HG03460 (cell line): ENCODE measurements around the gene DESI1.
A peak's percentile ranks its signal among the peaks of the same experiment; 100 is the strongest.
"Not testable (repeated sequence)": the region's sequence is repeated elsewhere in the genome, so short reads cannot be mapped to it uniquely, and the experiment has no call there.

ENCODE experiments used
- ATAC-seq: cut with Tn5 transposase; IDR thresholded peaks from one replicate; pipeline ENCODE4 v1.9.1; 2021; ENCODE audit not compliant: unreplicated experiment

DESI1 gene

DNA sequence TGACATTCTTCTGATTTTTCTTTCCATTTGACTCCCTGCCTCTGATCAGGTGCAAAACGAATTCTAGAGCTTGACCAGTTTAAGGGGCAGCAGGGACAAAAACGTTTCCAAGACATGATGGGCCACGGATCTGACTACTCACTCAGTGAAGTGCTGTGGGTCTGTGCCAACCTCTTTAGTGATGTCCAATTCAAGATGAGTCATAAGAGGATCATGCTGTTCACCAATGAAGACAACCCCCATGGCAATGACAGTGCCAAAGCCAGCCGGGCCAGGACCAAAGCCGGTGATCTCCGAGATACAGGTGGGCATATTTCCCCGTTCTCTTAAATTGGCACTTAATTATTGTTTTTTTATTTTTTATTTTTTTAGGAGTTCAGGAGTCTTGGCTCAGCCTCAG is 15.6 kb upstream of the DESI1 start:
- no peak for ATAC-seq

DNA sequence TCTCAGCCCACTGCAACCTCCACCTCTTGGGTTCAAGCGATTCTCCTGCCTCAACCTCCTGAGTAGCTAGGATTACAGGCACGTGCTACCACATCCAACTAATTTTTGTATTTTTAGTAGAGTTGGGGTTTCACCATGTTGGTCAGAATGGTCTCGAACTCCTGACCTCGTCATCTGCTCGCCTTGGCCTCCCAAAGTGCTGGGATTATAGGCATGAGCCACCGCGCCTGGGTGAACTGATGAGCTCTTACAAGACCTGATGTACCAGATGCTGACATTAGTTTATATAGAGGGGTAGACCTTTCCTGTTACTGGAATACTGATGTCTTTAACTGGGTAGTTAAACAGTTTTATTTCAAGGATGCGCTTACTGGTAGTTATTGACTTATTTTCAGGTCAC is 13.8 kb upstream of the DESI1 start:
- not testable (repeated sequence) for ATAC-seq

DNA sequence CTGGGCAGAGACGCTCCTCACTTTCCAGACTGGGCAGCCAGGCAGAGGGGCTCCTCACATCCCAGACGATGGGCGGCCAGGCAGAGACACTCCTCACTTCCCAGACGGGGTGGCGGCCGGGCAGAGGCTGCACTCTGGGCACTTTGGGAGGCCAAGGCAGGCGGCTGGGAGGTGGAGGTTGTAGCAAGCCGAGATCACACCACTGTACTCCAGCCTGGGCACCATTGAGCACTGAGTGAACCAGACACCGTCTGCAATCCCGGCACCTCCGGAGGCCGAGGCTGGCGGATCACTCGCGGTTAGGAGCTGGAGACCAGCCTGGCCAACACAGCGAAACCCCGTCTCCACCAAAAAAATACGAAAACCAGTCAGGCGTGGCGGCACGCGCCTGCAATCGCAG is 10.8 kb upstream of the DESI1 start:
- not testable (repeated sequence) for ATAC-seq

DNA sequence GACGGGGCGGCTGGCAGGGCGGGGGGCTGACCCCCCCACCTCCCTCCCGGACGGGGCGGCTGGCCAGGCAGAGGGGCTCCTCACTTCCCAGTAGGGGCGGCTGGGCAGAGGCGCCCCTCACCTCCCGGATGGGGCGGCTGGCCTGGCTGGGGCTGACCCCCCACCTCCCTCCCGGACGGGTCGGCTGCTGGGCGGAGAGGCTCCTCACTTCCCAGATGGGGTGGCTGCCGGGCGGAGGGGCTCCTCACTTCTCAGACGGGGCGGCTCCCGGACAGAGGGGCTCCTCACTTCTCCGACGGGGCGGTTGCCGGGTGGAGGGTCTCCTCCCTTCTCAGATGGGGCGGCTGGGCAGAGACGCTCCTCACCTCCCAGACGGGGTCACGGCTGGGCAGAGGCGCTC is 10.3 kb upstream of the DESI1 start:
- ATAC-seq: not testable (repeated sequence)

DNA sequence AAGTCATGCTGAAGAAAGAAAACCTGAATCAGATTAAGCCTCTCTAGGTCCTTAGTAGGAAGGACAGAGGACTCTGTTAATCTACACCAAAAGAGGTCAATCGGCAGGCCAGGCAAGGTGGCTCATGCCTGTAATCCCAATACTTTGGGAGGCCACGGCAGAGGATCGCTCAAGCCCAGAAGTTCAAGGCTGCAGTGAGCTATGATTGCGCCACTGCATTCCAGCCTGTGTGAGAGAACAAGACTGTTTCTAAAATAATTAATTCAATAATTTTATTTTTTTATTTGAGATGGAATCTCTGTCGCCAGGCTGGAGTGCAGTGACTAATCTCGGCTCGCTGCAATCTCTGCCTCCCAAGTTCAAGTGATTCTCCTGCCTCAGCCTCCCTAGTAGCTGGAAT is 4.7 kb upstream of the DESI1 start:
- ATAC-seq: no peak

DNA sequence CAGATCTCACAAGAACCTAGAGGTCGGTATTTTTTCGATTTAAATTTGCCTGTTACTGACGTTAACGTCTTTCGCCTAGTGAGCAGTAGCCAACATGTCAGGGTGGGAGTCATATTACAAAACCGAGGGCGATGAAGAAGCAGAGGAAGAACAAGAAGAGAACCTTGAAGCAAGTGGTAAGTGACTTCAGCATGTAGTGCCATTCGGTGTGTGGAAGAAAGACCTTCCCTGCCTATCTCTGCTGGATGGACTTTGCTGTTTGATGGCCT is 1.0 kb upstream of the DESI1 start:
- ATAC-seq: no peak

DNA sequence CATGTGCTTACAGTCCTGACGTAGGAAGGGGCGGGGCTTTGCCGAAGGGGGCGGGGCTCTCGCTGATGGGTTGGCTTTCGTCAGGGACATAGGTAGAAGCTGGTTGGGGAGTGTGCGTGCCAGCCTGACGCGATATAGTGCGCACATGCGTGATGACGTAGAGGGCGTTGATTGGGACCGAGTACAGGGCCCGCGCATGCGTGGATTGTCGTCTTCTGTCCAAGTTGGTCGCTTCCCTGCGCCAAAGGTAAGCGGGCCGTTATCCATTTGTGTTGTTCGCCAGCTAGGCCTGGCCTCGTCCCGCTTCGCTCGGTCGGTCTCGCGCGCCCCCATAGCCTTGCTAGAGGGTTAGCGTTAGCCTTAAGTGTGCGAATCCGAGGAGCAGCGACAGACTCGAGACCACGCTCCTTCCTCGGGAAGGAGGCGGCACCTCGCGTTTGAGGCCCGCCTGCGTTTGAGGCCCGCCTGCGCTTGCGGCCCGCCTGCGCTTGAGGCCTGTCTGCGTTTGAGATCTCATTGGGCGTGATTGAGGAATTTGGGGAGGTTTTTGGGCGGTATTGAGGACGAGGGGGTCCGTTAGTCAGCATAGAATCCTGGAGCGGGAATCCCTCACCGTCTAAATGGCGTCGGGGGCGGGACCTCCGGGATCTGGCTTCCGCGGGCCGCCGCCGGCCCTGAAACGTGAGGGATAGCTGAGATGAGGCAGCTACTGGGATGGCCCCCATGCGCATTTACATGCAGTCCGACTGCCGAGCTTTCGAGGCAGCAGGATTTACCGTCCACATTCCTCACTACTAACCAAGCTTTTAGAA is 462 bp upstream of the DESI1 start, which contains the start of gene XRCC6:
XRCC6 (plus strand) TSS at position 197 of the 812 bp plus-strand sequence. CDS start 710 bp downstream, outside the sequence.
- peak; percentile 84 for ATAC-seq

DNA sequence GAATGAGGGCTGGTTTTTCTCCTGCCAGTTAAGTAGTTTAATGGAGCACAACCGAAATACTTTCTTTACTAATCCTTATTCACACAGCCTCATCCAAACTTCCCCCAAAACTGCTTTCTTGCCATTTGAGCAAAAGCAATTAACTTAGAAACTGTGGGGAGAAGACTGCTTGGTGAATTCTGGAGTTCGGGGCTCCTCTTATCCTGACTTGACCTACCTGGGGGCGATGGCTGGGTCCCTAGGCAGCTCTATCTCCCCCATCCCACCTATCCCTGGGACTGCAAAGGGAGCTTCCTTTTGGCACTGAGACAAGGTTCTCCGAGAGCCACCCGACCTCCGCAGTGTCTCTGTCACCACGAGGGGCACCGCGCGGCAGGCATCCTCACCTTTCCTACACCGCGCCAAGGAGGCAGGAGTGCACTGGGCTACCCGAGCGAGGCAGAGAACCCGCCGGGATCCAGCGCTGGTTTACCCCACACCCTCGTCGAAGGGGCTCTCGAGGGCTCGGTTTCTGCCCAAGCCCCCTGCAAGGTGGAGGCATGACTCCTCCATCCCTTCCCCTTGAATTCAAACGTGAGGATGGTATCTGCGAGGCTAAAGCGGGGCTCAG is 759 bp downstream of the DESI1 start:
- ATAC-seq: no peak

DNA sequence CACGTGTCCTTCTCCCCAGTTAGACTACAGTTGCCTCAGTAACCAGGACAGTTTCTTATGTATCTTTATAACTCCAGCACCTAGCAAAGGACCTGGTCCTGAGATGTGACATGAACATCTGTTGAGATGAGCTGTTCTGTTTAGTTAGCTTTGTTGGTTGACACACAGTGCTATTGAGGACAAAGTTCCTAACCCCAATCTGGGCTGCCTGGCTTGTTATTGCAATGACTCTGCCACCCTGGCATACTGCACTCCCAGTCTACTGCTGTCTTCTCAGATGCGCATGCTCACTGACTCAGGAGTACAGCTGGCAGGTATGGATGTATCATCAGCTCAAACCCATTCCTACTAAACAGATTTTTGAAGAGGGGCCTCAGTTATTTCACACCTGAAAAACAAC is 7.4 kb downstream of the DESI1 start:
- no peak for ATAC-seq

DNA sequence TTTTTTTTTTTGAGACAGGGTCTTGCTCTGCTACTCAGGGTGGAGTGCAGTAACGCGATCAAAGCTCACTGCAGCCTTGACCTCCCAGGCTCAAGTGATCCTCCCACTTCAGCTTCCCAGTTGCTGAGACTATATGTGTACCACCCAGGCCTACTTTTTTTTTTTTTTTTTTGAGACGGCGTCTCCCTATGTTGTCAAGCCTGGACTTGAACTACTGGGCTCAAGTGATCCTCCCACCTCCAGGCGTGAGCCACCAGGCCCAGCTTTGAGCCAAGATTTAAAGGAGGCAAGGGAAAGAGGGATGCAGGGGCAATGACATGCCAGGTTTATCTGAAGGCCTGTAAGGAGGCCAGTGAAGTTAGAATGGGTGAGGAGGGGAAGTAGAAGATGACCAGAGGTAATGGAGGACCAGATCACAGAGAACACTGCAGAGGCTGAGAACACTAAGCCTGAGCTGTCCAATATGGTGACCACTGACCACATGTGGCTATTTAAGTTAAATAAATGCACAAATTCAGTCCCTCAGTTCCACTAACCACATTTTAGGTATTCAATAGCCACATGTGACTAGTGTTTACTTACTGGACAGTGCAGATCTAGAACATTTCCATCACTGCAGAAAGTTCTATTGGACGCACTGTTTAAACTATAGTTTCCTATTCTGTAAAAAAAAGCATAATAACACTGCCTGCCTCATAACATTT is 8.1 kb downstream of the DESI1 start:
- no peak for ATAC-seq

DNA sequence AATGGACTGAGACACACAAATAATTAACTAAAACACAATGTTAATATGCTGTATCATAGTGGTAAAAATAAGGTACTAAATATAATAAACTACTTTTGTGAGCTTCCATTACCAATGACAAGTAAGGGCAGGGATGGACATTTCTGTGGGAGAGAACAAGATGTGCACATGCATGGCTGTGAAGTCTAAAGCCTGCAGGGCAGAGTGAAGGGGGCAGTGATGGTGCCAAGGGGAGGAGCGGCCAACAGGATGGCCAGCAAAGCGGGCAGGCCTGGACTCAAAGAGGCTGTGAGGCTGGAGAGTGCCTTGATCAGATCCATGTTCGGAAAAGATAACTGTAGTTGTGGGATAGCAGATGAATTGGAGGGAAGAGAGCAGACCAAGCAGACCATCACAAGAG is 12.5 kb downstream of the DESI1 start:
- ATAC-seq: no peak

DNA sequence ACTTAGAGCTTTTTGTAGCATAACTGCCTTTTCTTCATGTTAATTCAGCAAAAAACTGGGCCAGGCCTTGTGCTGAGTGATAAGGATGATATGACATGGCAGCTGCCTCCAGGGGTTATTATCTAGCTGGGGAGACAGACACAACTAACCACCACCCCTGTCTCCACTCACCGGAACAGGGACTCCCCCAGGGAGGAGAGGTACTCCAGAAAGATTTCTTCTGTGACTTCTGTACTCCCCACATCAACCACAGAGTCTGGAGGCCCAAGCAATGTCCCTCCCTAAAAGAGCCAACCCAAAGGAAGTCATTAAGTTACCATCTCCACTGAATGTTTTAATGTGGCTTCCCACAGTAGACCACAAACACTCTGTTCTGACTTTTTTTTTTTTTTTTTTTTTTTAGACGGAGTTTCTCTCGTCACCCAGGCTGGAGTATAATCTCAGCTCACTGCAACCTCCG is 16.9 kb downstream of the DESI1 start:
- peak; percentile 83 for ATAC-seq

DNA sequence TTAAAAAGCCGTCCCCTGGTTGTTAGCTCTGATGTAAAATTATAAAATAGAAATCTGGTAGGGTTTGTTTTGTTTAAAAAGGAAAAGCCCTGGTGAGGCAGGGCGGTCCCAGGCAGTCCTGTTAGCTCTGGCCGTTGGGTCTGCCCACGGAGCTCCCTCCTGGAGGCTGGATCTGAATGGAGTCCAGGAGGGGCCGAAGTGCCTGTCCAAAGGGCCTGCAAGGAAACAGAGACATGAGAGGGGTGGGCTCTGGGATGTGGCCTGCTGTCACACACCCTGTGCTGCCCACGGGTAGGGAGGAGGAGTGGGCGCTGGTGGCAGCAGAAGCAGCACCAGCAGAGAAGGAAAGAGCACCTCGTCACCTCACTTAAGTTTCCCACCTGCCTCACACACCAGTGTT is 19.9 kb downstream of the DESI1 start:
- no peak for ATAC-seq

DNA sequence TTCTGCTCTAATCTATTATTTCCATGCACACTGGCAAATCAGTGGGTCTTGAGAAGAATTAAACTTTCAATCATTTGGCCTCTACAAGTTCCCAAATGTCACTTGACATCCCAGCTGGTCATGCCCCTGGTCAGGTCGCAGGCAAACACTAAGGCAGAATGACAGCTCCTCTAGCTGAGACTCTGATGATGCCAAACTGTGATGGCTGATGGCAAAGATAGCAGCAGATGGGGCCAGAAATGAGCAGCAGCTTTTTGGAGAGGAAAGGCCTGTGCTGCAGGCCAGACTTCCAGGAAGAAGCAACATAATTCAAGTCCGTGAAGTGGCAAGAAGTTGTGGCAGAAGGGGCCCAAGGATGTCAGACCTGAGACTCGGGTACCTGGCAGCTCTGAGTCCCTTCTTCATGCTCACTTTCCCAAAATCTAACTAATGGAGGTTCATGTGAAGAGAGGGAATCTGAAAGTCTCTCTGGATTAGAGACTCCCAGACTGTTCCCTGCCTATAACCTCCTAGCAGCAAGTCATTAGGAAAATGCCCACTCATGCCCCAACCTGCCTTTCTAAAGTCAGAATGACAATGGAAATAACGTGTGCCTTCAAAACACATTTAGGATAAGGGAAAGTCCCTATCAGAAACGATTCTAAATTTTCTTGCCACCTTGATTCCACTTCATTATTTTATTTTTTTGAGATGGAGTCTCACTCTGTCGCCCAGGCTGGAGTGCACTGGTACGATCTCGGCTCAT is 21.8 kb downstream of the DESI1 start:
- no peak for ATAC-seq

DNA sequence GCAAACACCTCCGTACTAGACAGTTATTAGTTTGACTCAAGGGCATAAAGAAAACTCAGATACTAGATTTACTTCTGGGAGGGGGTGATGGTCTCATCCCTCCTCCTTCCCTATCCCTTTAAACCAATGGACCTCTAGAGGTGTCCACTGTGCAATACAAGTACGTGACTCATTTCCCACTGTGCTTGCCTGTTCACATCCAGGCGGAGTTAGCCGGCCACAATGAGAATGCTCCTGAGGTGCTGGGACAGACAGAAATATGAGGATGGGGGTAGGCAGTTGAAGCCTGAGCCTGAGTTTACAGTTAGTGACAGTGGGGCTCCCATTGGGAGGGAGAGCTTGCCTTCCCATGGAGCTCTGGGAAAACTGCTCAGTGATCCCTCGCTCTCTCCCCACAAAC is 22.8 kb downstream of the DESI1 start:
- no peak for ATAC-seq

DNA sequence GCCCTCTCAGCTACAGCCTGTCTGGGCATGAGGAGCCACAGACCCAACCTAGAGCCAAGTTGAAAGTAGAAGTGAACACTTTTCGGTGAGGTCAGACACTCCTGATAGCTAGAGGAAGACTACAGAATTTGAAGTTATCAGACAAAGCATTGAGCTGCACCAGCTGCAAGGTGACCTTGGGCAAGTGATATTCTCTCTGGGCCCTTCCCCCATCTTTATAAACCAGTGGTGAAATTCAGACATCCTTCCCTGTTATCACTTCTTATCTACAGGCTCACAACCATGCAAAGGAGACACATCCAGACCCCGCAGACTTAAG is 23.2 kb downstream of the DESI1 start:
- no peak for ATAC-seq

DNA sequence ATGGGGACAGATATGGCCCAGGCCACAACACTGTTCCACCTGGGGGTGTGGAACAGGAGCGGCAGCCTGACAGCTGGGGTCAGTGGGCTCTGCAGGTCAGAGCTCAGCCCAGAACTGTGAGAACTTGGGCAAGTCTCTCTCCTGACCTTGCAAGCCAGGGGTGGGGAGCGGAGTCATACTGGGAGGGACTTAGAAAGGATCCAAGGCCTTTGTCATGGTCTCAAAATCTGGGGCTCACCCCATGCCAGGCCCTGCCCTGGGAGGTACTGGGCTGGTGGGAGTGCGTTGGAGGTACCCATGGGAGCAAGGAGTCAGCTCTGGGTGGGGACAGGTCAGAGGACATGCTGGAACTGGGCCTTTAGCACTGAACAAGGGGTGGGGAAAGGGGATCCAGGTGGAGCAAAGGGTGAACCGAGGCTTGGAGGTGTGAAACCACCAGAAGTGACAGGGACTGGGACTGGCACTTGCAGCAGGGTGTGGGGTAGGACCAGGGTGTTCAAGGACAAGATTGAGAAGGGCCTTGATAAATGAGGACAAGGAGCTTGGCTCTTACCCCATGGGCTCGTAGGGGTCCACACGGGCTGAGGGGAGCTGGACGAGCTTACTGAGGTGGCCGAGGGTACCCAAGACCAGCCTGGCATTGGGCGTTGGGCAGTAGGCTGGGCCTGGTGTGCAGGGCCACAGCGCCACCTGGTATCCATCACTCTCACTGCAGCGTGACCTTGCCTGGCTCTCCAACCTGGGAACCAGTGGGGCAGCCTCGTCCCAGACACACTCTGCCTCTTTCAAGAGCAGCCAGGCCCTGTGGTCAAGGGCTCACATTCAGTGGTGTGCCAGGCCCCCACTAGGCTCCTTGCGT is 23.8 kb downstream of the DESI1 start:
- ATAC-seq: no peak

DNA sequence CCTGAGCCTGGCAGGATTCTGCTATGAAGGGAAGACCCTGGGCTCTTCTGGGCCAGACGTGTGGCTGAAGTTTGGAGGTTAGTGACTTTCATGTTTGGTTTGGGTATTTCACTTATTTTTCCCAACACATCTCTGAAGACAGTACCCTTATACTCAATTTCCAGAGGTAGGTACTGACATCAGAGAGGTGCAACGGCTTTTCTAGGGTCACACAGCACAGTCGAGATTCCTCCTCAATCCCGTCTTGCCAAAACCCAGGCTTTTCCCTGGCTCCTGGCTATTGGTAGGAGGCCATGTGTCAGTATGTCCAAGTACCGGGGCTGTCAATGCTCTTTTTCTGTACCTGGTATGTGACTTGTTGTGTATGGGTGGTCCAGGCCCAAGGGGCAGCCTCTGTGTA is 25.1 kb downstream of the DESI1 start:
- ATAC-seq: no peak

DNA sequence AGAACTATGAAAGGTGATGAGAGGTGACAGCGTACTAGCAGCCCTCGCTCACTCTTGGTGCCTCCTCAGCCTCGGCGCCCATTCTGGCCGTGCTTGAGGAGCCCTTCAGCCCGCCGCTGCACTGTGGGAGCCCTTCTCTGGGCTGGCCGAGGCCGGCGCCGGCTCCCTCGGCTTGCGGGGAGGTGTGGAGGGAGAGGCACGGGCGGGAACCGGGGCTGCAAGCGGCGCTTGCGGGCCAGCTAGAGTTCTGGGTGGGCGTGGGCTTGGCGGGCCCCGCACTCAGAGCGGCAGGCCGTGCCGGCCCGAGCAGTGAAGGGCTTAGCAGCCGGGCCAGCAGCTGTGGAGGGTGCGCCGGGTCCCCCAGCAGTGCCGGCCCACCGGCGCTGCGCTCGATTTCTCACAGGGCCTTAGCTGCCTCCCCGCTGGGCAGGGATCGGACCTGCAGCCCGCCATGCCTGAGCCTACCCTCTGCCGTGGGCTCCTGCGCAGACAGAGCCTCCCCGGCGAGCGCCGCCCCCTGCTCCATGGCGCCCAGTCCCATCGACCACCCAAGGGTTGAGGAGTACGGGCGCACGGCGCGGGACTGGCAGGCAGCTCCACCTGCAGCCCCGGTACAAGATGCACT is 27.4 kb downstream of the DESI1 start:
- not testable (repeated sequence) for ATAC-seq
